Endothelial cell of umbilical vein (primary cell): ENCODE results near the gene TMEM11.

ENCODE experiments used
- EZH2 ChIP-seq: IDR thresholded peaks from 2 replicates; pipeline ENCODE4 v1.6.1; 2012; ENCODE audit warnings: borderline replicate concordance, low read depth, mild to moderate bottlenecking, moderate library complexity, low read length, inconsistent platforms; ENCODE audit not compliant: severe bottlenecking
- FOS ChIP-seq: IDR thresholded peaks from 2 replicates; pipeline ENCODE4 v1.6.1; 2011; ENCODE audit warnings: mild to moderate bottlenecking, low read length, moderate library complexity, borderline replicate concordance; ENCODE audit not compliant: insufficient read depth
- JUN ChIP-seq: IDR thresholded peaks from 2 replicates; pipeline ENCODE4 v1.6.1; 2011; ENCODE audit warnings: borderline replicate concordance, low read depth; ENCODE audit not compliant: insufficient read length, insufficient read depth
- MAX ChIP-seq: IDR thresholded peaks from 2 replicates; pipeline ENCODE4 v1.6.1; 2011; ENCODE audit not compliant: insufficient read depth, insufficient read length
- MYC ChIP-seq: IDR thresholded peaks from one replicate; pipeline ENCODE4 v1.6.1; 2011; ENCODE audit warnings: mild to moderate bottlenecking, low read depth, low read length
- POLR2A ChIP-seq: IDR thresholded peaks from 2 replicates; pipeline ENCODE4 v1.6.1; 2012; ENCODE audit warnings: low read depth, mild to moderate bottlenecking, control low read depth, low read length
- POLR2AphosphoS5 ChIP-seq: IDR thresholded peaks from 2 replicates; pipeline ENCODE4 v1.6.1; 2012; ENCODE audit warnings: low read depth, mild to moderate bottlenecking, control low read depth, low read length, moderate library complexity; ENCODE audit not compliant: insufficient read depth
- TF ChIP-seq, protein P1 (sequence below), 2 donors: IDR thresholded peaks; 1 replicate in 1 of 2; 2 replicates in 1 of 2; pipeline ENCODE4 v1.5.1; 2011; ENCODE audit warnings: low read length in 2 of 2, mild to moderate bottlenecking in 2 of 2, moderate library complexity in 2 of 2, control low read depth in 1 of 2, inconsistent platforms in 1 of 2, low read depth in 1 of 2; ENCODE audit not compliant: insufficient read depth in 1 of 2; ENCODE audit errors: extremely low read depth in 1 of 2

DNA sequence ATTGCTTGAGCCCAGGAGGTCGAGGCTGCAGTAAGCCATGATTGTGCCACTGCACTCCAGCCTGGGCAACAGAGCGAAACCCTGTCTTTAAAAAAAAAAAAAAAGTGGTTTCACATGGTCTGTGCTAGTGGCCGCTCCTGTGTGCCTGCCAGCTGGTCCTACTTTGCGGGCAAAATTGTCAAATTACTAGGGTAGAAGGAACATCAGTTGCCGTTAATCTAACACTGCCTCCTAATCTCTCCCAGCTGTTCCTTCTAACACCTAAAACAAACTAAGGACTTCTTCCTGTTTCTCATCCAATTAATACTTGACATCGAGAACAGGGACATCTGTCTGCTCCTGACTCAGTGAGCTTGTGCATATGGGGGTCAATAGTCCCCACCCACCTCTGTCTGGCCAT is 23.9 kb downstream of the TMEM11 start:
- TF ChIP-seq, protein P1, sequence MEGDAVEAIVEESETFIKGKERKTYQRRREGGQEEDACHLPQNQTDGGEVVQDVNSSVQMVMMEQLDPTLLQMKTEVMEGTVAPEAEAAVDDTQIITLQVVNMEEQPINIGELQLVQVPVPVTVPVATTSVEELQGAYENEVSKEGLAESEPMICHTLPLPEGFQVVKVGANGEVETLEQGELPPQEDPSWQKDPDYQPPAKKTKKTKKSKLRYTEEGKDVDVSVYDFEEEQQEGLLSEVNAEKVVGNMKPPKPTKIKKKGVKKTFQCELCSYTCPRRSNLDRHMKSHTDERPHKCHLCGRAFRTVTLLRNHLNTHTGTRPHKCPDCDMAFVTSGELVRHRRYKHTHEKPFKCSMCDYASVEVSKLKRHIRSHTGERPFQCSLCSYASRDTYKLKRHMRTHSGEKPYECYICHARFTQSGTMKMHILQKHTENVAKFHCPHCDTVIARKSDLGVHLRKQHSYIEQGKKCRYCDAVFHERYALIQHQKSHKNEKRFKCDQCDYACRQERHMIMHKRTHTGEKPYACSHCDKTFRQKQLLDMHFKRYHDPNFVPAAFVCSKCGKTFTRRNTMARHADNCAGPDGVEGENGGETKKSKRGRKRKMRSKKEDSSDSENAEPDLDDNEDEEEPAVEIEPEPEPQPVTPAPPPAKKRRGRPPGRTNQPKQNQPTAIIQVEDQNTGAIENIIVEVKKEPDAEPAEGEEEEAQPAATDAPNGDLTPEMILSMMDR (IDR thresholded peaks at IDR 0.05; ENCODE audit: extremely low read depth in 1 of 2, insufficient read depth in 1 of 2, low read depth in 1 of 2, low read length in 2 of 2) = no peak
- TF ChIP-seq EZH2 (no peak), POLR2A (no peak), POLR2AphosphoS5 (no peak), MYC (no peak), FOS (no peak), JUN (no peak), MAX (no peak)
